Measurements from ENCODE around the gene PXK. TPM values are rescaled to one million over a fixed set of nuclear protein-coding genes. Genes with fewer than 3 reads are reported as not detected.

The PXK gene
- total RNA-seq, 2 donors from 2014 or later = 15.0 to 27.4 TPM

GRCh38 chr3:58386626-58387365 is 54.1 kb downstream of the PXK start:
- Mint-ChIP-seq H3K36me3 (peaks cover 0 to 2% of the 10 kb centered on the region in 2 donors), H3K9me3 (no peaks in the 10 kb centered on the region), H3K27ac (peak overlapping the region in 1 of 2 donors; percentile 72)
- ATAC-seq (no peak), DNase-seq (ENCODE audit: low spot score in 2 of 2) (no peak)

DNA sequence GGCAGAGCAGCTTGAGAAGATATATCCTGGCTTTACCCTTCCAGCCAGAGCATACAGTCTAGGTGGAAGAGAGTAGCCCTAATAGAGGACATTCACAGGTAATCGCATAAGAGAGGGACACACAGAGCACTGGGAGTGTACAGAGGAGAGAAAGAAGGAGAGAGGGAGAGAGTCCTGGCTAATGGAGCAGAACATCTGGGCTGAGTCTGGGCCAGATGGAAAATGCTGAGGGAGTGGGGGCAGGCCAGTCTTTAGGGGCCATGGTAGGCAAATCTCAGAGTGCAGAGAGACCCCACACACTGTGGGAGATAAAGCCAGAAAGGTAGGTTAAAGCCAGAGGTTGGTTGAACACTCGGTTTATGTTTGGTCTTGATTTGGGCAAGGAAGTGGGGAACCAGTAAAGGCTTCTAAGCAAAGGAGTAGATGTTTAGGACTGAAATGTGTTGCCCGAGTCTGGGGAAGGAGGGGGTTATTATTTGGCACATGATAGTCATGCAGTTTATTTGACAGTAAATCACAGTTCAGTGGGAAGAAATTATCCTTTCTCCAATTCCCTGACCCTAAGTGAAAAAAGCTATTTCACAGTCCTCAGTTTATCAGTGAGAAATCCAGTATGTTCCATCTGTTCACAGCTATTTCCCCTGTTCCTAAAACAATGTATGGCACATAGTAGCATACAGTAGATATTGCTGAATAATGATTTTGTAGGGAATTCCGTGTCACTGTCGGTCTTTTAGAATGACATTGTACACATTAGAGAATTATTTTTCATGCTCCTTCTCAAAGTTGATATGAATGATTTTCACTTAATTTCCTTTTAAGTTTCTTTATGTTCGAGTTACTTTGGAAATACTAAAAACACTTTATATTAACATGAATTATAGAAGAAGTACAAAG is 55.2 kb downstream of the PXK start:
- H3K9me3 Mint-ChIP-seq = no peaks in the 10 kb centered on the region
- H3K27ac Mint-ChIP-seq = peak overlapping the region; percentile 14 to 72
- H3K36me3 Mint-ChIP-seq = peaks cover 0 to 4% of the 10 kb centered on the region in 2 donors
- DNase-seq (ENCODE audit: low spot score in 2 of 2) (no peak), ATAC-seq (no peak)

DNA sequence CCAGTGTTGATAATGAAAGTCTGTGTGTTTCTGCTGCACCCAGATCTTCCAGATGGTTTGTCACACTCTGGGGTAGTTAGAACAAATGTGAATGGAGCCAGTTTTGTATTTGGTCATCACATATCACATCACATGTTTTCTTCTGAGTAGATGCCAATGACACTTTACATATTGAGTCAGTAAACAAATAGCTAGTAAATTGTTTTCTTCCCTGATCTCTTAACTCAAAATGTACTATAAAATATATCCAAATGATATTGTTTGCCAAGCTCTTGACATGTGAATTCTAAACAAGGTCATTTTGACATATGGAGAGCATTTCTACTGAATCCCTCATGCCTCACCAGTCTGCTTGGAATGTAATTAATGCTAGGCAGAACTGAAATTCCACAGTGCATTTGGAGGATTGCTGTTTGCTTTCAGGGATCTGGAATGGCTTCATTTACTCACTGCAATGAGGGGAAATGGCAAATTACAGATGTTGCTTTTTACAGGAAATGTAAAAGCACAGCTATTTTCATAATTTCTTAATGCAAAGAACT is 55.9 kb downstream of the PXK start:
- Mint-ChIP-seq H3K36me3 (peaks cover 0 to 4% of the 10 kb centered on the region in 2 donors), H3K9me3 (no peaks in the 10 kb centered on the region), H3K27ac (no peak overlapping the region)
- DNase-seq (ENCODE audit: low spot score in 2 of 2) = no peak
- ATAC-seq = peak in 1 of 2 donors; percentile 44

GRCh38 chr3:58391156-58391865 is 58.6 kb downstream of the PXK start:
- no peak overlapping the region for H3K27ac Mint-ChIP-seq
- DNase-seq (ENCODE audit: low spot score in 2 of 2) (no peak), ATAC-seq (no peak)
- peaks cover 0 to 4% of the 10 kb centered on the region in 2 donors for H3K36me3 Mint-ChIP-seq
- H3K9me3 Mint-ChIP-seq = no peaks in the 10 kb centered on the region

DNA sequence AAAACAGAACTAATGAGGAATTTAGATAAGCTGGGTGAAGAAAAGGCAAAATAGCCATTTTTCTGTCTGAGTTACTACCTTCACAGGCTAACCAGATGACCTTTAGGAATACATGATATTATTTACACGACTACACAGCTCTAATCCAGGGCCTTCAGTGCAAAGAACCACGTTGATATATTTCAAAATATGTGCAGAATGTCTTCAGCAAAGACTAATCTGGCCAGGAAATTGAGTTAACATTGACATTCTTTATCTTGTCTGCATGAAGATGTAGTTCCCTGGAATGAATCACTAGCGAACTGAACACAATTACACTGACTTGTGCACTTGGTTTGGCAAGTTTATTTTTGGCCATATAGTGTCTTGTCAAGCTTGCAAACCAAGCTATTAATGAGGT is 59.5 kb downstream of the PXK start:
- Mint-ChIP-seq H3K27ac (no peak overlapping the region), H3K9me3 (no peaks in the 10 kb centered on the region), H3K36me3 (peaks cover 0 to 4% of the 10 kb centered on the region in 2 donors)
- ATAC-seq (no peak), DNase-seq (ENCODE audit: low spot score in 2 of 2) (no peak)

DNA sequence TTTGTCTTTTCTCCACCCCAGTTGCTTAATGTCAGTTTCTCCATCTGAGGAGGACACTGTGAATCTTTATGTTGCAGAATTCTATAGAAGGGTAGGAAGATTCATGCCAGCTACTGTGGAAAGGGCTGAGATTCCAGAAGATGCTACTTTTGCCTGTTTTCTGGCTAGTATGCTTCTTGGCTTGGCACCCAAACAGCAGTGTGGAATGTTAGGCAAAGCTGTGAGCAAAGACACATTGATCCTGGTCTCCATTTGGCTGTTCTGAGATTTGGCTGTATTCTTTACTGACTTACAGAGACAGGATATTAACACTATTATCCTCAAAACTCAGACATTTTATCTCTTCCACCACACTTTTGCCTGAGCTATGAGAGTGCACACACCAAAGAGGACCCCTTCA is 61.6 kb downstream of the PXK start:
- no peak for DNase-seq (ENCODE audit: low spot score in 2 of 2)
- Mint-ChIP-seq H3K27ac (no peak overlapping the region), H3K36me3 (peaks cover 0 to 10% of the 10 kb centered on the region in 2 donors), H3K9me3 (no peaks in the 10 kb centered on the region)
- ATAC-seq = no peak

DNA sequence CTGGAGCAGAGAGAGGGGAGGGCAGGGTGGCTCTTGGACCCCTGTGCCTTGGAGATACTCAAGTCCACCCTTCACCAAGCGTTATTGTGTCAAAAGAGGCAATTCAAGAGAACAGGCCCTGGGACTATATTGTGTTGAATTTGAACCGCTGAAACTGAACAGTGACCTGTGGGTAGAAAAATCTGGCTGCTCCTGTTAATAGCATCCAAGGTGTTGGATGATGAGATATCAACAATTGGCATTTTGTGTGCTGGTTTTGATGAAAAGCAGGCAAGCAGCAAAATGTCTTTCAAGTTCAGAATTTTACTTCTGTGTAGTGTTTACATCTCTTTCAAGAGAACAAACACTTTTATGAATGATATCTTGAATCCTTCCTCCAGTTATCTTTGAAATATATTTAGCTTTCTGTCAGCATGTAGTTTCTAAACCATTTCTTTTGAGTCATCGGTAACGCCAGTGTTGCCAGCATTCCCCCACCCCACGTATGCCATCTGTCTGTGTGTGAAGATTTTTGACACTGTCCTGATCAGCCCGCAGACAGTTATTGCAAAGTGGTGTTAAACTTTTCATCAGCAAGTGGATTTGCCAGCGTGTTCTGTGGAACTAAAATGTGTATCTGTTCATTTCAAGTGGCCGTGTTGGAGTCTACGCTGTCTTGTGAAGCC is 66.1 kb downstream of the PXK start:
- no peaks in the 10 kb centered on the region for H3K9me3 Mint-ChIP-seq
- H3K27ac Mint-ChIP-seq = no peak overlapping the region
- peaks cover 0 to 5% of the 10 kb centered on the region in 2 donors for H3K36me3 Mint-ChIP-seq
- DNase-seq (ENCODE audit: low spot score in 2 of 2) (no peak), ATAC-seq (no peak)

DNA sequence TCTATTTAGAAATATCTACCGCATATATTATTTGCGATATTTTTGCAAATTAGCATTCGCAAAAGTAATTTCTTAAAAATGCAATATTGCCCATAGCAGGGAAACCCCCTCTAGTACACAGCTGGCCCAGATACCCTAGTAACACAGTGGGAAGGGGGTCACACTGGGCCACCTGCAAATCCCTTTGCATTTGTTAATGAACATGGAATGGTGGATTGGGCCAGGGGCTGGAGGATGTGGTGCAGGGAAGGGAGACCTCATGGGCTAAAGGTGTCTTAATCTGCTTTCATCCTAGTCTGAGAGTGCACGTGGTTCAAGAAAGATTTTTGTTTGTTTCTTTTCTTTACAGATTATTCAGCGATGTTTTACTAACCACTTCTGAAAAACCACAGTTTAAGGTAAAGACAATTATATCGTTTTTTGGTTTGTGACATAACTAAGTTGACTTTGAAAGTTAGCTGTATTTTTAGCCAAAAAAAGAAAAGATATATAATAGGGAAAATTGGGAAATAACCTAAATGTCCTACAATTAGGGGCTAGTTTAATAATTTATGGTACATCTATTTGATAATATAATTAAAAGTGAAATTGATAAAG is 70.9 kb downstream of the PXK start:
- ATAC-seq = no peak
- H3K9me3 Mint-ChIP-seq = no peaks in the 10 kb centered on the region

GRCh38 chr3:58404396-58404795 is 71.7 kb downstream of the PXK start:
- no peak for DNase-seq (ENCODE audit: low spot score in 2 of 2)
- peaks cover 5% of the 10 kb centered on the region in 2 donors for H3K36me3 Mint-ChIP-seq
- H3K9me3 Mint-ChIP-seq = no peaks in the 10 kb centered on the region
- ATAC-seq = no peak
- H3K27ac Mint-ChIP-seq = peak overlapping the region in 1 of 2 donors; percentile 66

More for the DNA sequence above, 70.9 kb downstream of the PXK start:
- Mint-ChIP-seq H3K27ac (no peak overlapping the region), H3K36me3 (no peaks in the 10 kb centered on the region)
- no peak for DNase-seq (ENCODE audit: low spot score in 2 of 2)

GRCh38 chr3:58408906-58409305 is 76.2 kb downstream of the PXK start:
- Mint-ChIP-seq H3K9me3 (no peaks in the 10 kb centered on the region), H3K36me3 (peaks cover 5 to 8% of the 10 kb centered on the region in 2 donors), H3K27ac (peak overlapping the region in 1 of 2 donors; percentile 53)
- no peak for ATAC-seq
- no peak for DNase-seq (ENCODE audit: low spot score in 2 of 2)

- no peaks in the 10 kb centered on the region for H3K9me3 Mint-ChIP-seq
- DNase-seq (ENCODE audit: low spot score in 2 of 2) (no peak), ATAC-seq (no peak)
- no peak overlapping the region for H3K27ac Mint-ChIP-seq
- peaks cover 5 to 8% of the 10 kb centered on the region in 2 donors for H3K36me3 Mint-ChIP-seq
Measured at GRCh38 chr3:58409663-58410062, 77.0 kb downstream of the PXK start.

DNA sequence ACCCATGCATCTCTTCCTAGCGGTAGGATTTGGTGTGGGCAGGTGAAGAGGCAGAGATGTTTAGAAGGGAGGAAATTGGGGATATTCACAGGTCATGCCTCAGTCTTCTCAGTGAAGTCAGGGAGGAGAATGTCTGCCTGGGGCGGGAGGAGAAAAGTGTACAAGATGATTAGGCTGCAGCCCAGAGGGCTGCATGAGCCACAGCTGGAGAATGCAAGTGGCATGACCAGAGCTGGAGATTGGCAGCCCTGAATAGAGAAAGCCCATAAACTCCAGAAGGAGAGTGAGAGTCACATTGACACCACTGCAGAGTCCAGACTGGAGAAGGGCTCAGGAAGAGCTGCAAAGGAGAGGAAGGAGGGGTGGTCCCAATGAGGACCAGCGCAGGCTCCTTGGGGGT is 78.3 kb downstream of the PXK start:
- Mint-ChIP-seq H3K36me3 (peaks cover 5 to 8% of the 10 kb centered on the region in 2 donors), H3K27ac (peak overlapping the region in 1 of 2 donors; percentile 17), H3K9me3 (no peaks in the 10 kb centered on the region)
- DNase-seq (ENCODE audit: low spot score in 2 of 2) = no peak
- ATAC-seq = no peak

DNA sequence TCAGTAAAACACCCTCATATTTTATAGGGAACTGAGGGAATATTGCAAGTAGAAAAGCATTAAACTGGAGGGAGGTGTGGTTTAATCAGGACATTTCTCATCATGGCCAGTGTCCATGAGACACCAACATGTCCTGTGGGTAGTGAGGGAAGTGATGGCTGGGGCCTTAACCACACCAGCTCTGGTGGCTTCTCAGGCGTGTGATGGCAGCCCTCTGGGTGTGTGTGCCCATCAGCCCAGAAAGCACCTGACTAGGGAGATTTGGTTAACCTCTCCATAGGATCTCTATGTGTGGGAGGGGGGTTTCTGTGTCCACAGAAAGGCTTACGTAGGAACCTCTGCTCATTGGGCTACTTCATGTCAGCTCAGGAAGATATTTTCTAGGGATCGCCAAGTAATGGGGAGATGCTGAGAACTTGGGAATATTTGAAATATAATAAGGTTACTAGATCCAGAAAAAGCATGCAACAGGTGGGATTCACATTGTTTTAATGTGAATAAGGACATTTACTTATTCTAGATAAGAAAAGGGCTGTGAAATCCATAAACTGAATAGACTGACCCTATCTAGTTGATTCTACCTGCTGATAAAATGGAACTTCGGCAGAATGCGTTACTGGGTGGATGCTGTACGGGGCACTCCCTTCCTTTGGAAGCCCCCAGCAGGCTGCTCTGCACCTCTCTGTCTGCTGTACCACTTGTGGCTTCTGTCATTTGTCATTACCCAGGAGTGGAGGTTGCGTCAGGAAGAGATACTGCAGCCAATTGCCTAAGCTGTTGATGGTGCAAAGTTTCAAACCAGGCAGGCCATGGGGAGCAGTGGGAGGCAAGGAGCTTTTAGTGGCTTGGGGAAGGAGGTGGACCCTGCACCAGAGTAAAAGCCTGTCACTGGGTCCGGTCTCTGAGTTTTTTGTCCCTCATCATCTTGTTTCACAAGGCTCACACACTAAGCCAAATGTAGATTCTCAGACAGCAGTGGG is 79.4 kb downstream of the PXK start:
- H3K36me3 Mint-ChIP-seq = peaks cover 5 to 8% of the 10 kb centered on the region in 2 donors
- H3K9me3 Mint-ChIP-seq = no peaks in the 10 kb centered on the region
- H3K27ac Mint-ChIP-seq = peak overlapping the region in 1 of 2 donors; percentile 44
- ATAC-seq = no peak
- no peak for DNase-seq (ENCODE audit: low spot score in 2 of 2)

DNA sequence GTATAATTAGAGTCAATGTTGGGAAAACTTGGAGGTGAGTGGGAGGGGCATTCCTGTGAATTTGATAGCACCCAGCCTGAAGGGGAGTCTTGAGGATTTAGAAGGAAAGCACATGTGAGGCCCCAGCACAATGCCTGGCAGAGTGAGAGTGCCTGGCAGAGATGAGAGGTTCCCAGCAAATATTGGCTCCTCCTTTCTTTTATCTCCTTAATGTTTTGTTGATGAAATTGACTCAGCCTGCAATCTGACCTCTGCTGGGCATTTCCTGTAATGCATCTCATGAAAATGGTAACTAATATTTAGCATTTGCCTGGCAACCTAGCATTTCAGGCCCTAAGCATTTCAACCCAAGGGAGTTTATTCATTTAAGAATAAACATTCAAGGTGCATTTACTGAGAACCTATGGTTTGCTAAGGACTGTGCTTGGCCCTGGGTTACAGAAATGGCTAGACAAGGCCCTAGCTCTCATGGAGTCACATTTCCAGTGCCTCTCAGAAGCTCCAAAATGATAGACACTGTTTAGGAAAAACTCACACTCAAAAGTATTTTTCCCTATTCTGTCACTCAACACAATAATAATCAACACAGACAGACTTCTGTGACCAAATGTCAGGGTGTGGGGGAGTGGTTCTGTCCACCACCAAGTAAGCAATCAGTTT is 82.0 kb downstream of the PXK start:
- ATAC-seq = peak; percentile 52 to 73
- Mint-ChIP-seq H3K36me3 (peaks cover 0 to under 1% of the 10 kb centered on the region in 2 donors), H3K27ac (no peak overlapping the region), H3K9me3 (no peaks in the 10 kb centered on the region)
- peak in 1 of 2 donors; percentile 65 for DNase-seq (ENCODE audit: low spot score in 2 of 2)
